K562 treated with DMSO at 1 percent for 48 hours (cell line): Measurements from ENCODE around the gene NUTM2G. TPM values are rescaled to one million over a fixed set of nuclear protein-coding genes. Genes with fewer than 3 reads are reported as not detected.

Experiments
- total RNA-seq: library from RNA; unstranded; fragments of 300-600 nt; gene quantifications from 2 replicates; pipeline ENCODE4 v1.2.3, GENCODE V29; 2022; ENCODE audit warnings: low replicate concordance; ENCODE audit errors: extremely low read depth

The NUTM2G gene
- total RNA-seq: not detected in 2 replicates

GRCh38 chr9:96928543-96928942 lies at the start of gene NUTM2G:
NUTM2G (plus strand) TSS chr9:96928843; CDS start chr9:96929025, 182 bp downstream.

Other genes starting within 250 kb of the NUTM2G start
- gene ZNF510, start 150.8 kb upstream of the NUTM2G start, total RNA-seq: not detected in 2 replicates
- gene ZNF782, start 74.3 kb upstream of the NUTM2G start, total RNA-seq: not detected in 2 replicates
- gene CTSV, start 110.3 kb downstream of the NUTM2G start, total RNA-seq: not detected in 2 replicates